ENCODE results near the gene GATAD2A.

DNA sequence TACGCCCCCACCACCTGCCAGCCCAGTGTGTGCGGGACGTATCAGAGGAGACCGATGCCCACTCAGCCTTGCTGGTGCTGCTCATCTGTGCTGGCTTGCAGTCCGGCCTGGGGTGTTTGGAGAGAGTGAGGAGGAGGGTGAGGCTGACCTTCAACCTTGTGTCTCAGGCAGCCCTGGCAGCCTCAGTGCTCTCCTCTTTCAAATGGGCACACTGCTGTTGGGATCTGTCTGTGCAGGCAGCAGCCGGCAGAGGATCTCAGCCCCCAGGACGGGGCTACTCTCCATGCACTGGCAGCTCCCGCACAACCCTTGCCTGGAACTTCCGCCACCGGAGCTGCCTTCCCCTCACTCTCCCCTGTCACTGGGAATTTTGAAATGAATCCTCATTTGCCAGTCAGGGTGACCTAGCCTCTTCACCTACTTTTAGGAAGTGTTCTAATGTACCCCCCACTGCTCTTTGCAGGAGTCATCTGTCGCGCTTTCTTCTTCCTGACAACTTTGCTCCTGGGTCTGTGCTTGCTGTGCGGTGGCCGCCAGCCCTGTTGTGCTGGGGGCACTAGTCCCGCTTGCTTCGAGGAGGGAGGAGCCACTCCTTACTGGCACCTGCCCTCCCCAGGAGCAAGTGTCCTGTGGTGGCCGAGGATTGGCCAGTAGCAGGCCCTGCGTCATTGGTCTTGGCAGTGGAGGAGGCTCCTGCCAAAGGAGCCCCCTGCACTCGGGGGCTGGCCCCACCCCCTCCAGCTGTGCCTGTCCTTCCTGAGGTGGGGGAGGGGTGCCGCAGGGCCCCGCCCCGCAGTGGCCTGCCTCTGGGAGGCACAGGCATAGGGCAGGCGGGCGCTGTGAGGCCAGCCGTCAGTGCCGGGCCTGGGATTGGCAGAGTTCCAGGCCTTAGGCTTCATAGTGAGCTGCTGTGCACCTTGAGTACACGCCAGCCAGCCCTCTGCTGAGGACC, 56.5 kb downstream of the GATAD2A start:
- TF ChIP-seq, protein P1, sequence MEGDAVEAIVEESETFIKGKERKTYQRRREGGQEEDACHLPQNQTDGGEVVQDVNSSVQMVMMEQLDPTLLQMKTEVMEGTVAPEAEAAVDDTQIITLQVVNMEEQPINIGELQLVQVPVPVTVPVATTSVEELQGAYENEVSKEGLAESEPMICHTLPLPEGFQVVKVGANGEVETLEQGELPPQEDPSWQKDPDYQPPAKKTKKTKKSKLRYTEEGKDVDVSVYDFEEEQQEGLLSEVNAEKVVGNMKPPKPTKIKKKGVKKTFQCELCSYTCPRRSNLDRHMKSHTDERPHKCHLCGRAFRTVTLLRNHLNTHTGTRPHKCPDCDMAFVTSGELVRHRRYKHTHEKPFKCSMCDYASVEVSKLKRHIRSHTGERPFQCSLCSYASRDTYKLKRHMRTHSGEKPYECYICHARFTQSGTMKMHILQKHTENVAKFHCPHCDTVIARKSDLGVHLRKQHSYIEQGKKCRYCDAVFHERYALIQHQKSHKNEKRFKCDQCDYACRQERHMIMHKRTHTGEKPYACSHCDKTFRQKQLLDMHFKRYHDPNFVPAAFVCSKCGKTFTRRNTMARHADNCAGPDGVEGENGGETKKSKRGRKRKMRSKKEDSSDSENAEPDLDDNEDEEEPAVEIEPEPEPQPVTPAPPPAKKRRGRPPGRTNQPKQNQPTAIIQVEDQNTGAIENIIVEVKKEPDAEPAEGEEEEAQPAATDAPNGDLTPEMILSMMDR (IDR thresholded peaks at IDR 0.05): no peak
- no peak for TF ChIP-seq POLR2A (IDR thresholded peaks at IDR 0.05)
